ENCODE measurements around the gene FGD3. TPM values are rescaled to one million over a fixed set of nuclear protein-coding genes. Genes with fewer than 3 reads are reported as not detected.
A peak's percentile ranks its signal among the peaks of the same experiment; 100 is the strongest.

FGD3 gene
- total and polyA plus RNA-seq, 2 of the 8 experiments (the other 6 are each of a cell fraction or from before 2014, with no cell fraction given) = 1.4 to 1.9 TPM

DNA sequence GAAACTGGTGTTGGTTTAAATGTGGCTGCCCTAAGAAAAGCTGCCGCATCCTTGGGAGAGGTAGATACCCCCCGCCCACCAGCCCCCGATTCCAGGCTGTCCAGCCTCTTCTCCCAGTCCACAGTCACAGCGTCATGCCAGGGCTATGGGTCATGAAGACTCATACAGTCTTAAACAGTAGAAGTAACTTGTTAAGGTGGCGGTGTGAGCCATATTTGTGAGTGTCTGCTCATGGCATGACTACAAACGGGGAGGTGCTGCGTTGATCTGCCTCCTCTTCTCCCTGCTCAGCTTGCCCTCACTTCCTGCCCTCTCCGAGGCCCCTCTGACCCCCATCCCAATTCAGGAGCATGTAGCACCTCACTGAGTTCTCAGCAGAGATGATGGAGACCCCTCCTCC lies 20.8 kb downstream of the FGD3 start:
- no peak overlapping the region for H3K27ac ChIP-seq (ENCODE audit: low read depth, low read length)
- no peaks in the 10 kb centered on the region for H3K79me1 ChIP-seq (ENCODE audit: low read depth, low read length)
- H3K4me2 ChIP-seq (ENCODE audit: insufficient read depth in 1 of 2, low read depth in 2 of 2, low read length in 2 of 2) = no peak overlapping the region
- peak overlapping the region; percentile 87; the same call in 1 of the 2 replicates for H2BK12ac ChIP-seq (ENCODE audit: low read depth, low read length)
- no peaks in the 10 kb centered on the region for H4K20me1 ChIP-seq (replicated peaks in 1 of 2; ENCODE audit: control insufficient read depth in 1 of 2, insufficient read depth in 2 of 2, low read length in 2 of 2)
- H2BK120ac ChIP-seq (replicated peaks; ENCODE audit: low read depth, low read length) = peak overlapping the region; percentile 84
- no peak overlapping the region for H4K8ac ChIP-seq (ENCODE audit: extremely low read depth, insufficient read depth, low read length)
- H3K27me3 ChIP-seq (replicated peaks in 1 of 4; ENCODE audit: control insufficient read depth in 3 of 4, extremely low read depth in 1 of 4, insufficient read depth in 3 of 4, low read length in 3 of 4) = no peaks in the 10 kb centered on the region
- H3K36me3 ChIP-seq (ENCODE audit: control insufficient read depth in 2 of 4, insufficient read depth in 4 of 4, low read length in 3 of 4) = no peaks in the 10 kb centered on the region
- H3K4ac ChIP-seq (replicated peaks; ENCODE audit: insufficient read length, low read depth, low read length) = peak overlapping the region; percentile 39
- ChIA-PET POLR2A (ENCODE audit: partially characterized antibody) (no interaction called here), CTCF (ENCODE audit: partially characterized antibody) (interaction anchor here (0.7 to 1.5 kb wide), 4 partner anchors 11 to 68 kb away, joined by 3 read pairs; no protein-coding TSS in a partner anchor)
- no peak overlapping the region for H3K18ac ChIP-seq (ENCODE audit: extremely low read depth, low read length)
- FAIRE-seq (no peak), DNase-seq (ENCODE audit: low read depth in 1 of 2, low spot score in 2 of 2) (no peak)
- H2AK5ac ChIP-seq (ENCODE audit: low read depth, low read length) = peak overlapping the region; percentile 93; the same call in 1 of the 2 replicates
- H2BK20ac ChIP-seq (ENCODE audit: low read length) = peak overlapping the region; percentile 72; the same call in 1 of the 2 replicates
- H3K23ac ChIP-seq (ENCODE audit: insufficient read length) = no peak overlapping the region
- WGBS, 2 experiments (ENCODE audit: extremely low coverage in 1 of 2, insufficient coverage in 1 of 2, insufficient read length in 1 of 2, insufficient replicate concordance in 2 of 2, low coverage in 1 of 2, low lambda C conversion rate in 2 of 2, missing lambda C conversion rate in 1 of 2) = 90% methylated on average over 8 of the region's 8 CpGs; no CpG with 5 or more reads in 1 of the 2 experiments
- H3K4me1 ChIP-seq (replicated peaks in 1 of 4; ENCODE audit: control insufficient read depth in 3 of 4, insufficient read depth in 4 of 4, low read length in 3 of 4) = peaks cover 16 to 35% (median 26%) of the 10 kb centered on the region in 4 experiments
- H2BK5ac ChIP-seq (ENCODE audit: low read depth, low read length) = no peak overlapping the region; the same call in 1 of the 2 replicates
- peak overlapping the region; percentile 95; the same call in 1 of the 2 replicates for H2BK15ac ChIP-seq (ENCODE audit: low read length)
- no peaks in the 10 kb centered on the region for H3K9me3 ChIP-seq (ENCODE audit: insufficient read depth in 2 of 2, low read depth in 1 of 2, low read length in 1 of 2)
- no peaks in the 10 kb centered on the region; the same call in 1 of the 2 replicates for H3K23me2 ChIP-seq (ENCODE audit: low read depth, low read length)
- no peaks in the 10 kb centered on the region for H3K79me2 ChIP-seq (ENCODE audit: control insufficient read depth in 1 of 2, insufficient read depth in 2 of 2, low read length in 2 of 2)
- H3K14ac ChIP-seq (ENCODE audit: insufficient read length) = no peak overlapping the region
- H3K9ac ChIP-seq (replicated peaks in 1 of 4; ENCODE audit: extremely low read depth in 1 of 4, low read depth in 3 of 4, low read length in 3 of 4) = no peak overlapping the region
- no peak overlapping the region for H3K56ac ChIP-seq (replicated peaks; ENCODE audit: insufficient read length, low read depth, low read length)
- peak overlapping the region; percentile 18 for H4K5ac ChIP-seq (ENCODE audit: insufficient read length, low read depth, low read length)
- H2AFZ ChIP-seq (ENCODE audit: low read length) = no peak overlapping the region
- H4K91ac ChIP-seq (replicated peaks; ENCODE audit: insufficient read length, low read length) = peak overlapping the region; percentile 87
- H3K4me3 ChIP-seq (ENCODE audit: extremely low read depth in 1 of 4, insufficient read depth in 2 of 4, low read depth in 3 of 4, low read length in 4 of 4) = no peak overlapping the region
- no peak for TF ChIP-seq CHD1 (IDR thresholded peaks at IDR 0.05; ENCODE audit: low read depth, low read length)
- TF ChIP-seq CHD2 (IDR thresholded peaks at IDR 0.05; ENCODE audit: low read length) = no peak
- TF ChIP-seq, protein P1, sequence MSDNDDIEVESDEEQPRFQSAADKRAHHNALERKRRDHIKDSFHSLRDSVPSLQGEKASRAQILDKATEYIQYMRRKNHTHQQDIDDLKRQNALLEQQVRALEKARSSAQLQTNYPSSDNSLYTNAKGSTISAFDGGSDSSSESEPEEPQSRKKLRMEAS (IDR thresholded peaks at IDR 0.05) = no peak
- no peak for TF ChIP-seq KDM5A (IDR thresholded peaks at IDR 0.05; ENCODE audit: low read length)
- no peak for TF ChIP-seq JUN (IDR thresholded peaks at IDR 0.05; ENCODE audit: low read depth, low read length)
- no peak for TF ChIP-seq SIRT6 (IDR thresholded peaks at IDR 0.05; ENCODE audit: low read length)
- no peak for TF ChIP-seq CBX8 (IDR thresholded peaks at IDR 0.05; ENCODE audit: borderline replicate concordance, low read depth, low read length)
- no peak for TF ChIP-seq SP1 (IDR thresholded peaks at IDR 0.05; ENCODE audit: low read depth, low read length)

Data from H1 (cell line).